PFSK-1 (cell line): ENCODE data around the gene FAM114A2.

Source experiments
- FOXP2 ChIP-seq: optimal IDR thresholded peaks from 2 replicates; pipeline ENCODE3; 2011; ENCODE audit warnings: borderline replicate concordance, control low read depth, inconsistent platforms; ENCODE audit not compliant: insufficient read depth; ENCODE audit errors: extremely low read length, extremely low read depth
- POLR2AphosphoS5 ChIP-seq: IDR thresholded peaks from 2 replicates; pipeline ENCODE4 v1.6.1; 2012; ENCODE audit warnings: low read depth, mild to moderate bottlenecking, control low read depth, low read length, moderate library complexity
- SIN3A ChIP-seq: IDR thresholded peaks from 2 replicates; pipeline ENCODE4 v1.6.1; 2012; ENCODE audit warnings: mild to moderate bottlenecking, low read length, moderate library complexity, borderline replicate concordance; ENCODE audit not compliant: insufficient read depth
- TAF1 ChIP-seq: IDR thresholded peaks from 2 replicates; pipeline ENCODE4 v1.6.1; 2012; ENCODE audit warnings: low read length, control low read depth, borderline replicate concordance; ENCODE audit not compliant: insufficient read depth
- TF ChIP-seq, protein P1 (sequence below), 2 experiments: IDR thresholded peaks; 2 replicates each; pipeline versions ENCODE4 v1.6.1 to v1.8.0; 2011 to 2012; ENCODE audit warnings: low read depth in 2 of 2, low read length in 2 of 2, control low read depth in 1 of 2, inconsistent platforms in 1 of 2, mild to moderate bottlenecking in 1 of 2, moderate library complexity in 1 of 2; ENCODE audit not compliant: insufficient read depth in 1 of 2

FAM114A2 gene

DNA sequence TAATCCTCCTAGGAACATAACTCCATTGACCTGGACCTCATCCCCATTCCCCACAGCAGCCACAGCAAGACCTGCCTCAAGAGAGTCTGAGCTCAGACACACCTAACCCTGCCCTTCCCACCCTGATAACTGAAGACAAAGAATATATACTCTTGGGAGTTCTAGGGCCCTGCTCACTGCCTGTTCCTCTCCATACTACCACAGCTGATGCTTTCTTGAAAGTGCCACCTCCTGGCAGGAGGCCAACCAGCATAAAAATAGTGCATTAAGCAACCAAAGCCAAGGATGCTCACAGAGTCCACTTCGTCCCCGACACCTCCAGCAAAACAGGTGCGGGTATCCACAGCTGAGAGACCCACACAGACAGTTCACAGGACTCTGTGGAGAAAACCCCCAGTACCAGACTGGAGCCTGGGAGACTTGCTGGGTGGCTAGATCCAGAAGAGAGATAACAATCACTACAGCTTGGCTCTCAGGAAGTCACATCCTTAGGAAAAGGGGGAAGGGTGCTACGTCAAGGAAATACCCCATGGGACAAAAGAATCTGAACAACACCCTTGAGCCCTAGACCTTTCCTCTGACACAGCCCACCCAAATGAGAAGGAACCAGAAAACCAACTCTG lies 23.5 kb downstream of the FAM114A2 start:
- TF ChIP-seq, protein P1, sequence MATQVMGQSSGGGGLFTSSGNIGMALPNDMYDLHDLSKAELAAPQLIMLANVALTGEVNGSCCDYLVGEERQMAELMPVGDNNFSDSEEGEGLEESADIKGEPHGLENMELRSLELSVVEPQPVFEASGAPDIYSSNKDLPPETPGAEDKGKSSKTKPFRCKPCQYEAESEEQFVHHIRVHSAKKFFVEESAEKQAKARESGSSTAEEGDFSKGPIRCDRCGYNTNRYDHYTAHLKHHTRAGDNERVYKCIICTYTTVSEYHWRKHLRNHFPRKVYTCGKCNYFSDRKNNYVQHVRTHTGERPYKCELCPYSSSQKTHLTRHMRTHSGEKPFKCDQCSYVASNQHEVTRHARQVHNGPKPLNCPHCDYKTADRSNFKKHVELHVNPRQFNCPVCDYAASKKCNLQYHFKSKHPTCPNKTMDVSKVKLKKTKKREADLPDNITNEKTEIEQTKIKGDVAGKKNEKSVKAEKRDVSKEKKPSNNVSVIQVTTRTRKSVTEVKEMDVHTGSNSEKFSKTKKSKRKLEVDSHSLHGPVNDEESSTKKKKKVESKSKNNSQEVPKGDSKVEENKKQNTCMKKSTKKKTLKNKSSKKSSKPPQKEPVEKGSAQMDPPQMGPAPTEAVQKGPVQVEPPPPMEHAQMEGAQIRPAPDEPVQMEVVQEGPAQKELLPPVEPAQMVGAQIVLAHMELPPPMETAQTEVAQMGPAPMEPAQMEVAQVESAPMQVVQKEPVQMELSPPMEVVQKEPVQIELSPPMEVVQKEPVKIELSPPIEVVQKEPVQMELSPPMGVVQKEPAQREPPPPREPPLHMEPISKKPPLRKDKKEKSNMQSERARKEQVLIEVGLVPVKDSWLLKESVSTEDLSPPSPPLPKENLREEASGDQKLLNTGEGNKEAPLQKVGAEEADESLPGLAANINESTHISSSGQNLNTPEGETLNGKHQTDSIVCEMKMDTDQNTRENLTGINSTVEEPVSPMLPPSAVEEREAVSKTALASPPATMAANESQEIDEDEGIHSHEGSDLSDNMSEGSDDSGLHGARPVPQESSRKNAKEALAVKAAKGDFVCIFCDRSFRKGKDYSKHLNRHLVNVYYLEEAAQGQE (IDR thresholded peaks at IDR 0.05; ENCODE audit: insufficient read depth in 1 of 2, low read depth in 2 of 2, low read length in 2 of 2), result no peak
- TF ChIP-seq SIN3A (no peak), TAF1 (no peak), FOXP2 (no peak), POLR2AphosphoS5 (no peak)

- no peak for TF ChIP-seq SIN3A
- no peak for TF ChIP-seq TAF1
- TF ChIP-seq POLR2AphosphoS5, result no peak
- no peak for TF ChIP-seq FOXP2
- TF ChIP-seq, protein P1 (IDR thresholded peaks at IDR 0.05; ENCODE audit: insufficient read depth in 1 of 2, low read depth in 2 of 2, low read length in 2 of 2), result no peak
Measured at GRCh38 chr5:154010660-154011059, 28.1 kb downstream of the FAM114A2 start.

DNA sequence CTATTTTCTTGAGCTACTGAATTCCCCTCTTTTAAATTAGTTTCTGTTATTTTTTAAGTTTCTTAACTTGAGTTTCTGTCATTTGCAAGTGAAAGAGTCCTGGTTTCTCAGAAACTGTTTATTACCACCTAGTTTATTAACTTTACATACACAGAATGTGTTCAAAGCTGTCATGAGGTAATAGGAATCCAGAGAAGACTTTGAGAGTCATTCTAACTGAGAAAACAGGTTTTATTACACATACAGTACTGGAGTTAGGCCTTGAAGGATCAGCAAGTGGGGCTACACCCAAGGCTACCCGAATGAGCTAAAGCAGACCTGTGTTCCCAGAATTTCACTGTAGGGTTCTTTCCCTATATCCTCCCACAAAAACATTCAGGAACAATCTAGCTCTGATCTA lies 33.1 kb downstream of the FAM114A2 start:
- TF ChIP-seq TAF1, result no peak

DNA sequence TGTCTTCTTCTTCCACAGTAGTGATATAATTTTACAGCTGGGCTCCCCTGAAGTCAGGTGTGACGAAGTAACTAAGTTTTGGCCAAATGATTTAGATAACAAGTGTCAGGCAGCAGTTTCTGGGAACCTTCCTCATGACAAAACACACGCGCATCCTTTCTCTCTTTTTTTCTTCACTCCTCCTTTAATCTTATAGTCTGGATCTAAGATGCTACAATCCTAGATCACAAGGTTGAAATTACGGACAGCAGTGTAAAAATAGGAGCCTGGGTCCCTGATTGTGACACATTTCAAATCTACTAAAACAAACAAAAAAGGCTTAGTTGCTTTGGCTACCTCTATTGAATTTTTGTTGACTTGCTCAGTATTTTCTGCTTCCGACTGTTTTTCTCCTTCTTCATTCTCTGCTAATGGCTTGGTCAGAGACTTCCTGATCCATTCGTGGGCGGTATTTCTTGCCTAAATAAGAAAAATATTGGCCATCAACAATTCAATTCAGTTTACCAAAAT lies 36.1 kb downstream of the FAM114A2 start:
- TF ChIP-seq POLR2AphosphoS5 (no peak), SIN3A (no peak), FOXP2 (no peak), TAF1 (no peak)
- TF ChIP-seq, protein P1 (IDR thresholded peaks at IDR 0.05; ENCODE audit: insufficient read depth in 1 of 2, low read depth in 2 of 2, low read length in 2 of 2), result no peak

- no peak for TF ChIP-seq POLR2AphosphoS5
- no peak for TF ChIP-seq TAF1
Measured at GRCh38 chr5:154002093-154002492, 36.6 kb downstream of the FAM114A2 start.

DNA sequence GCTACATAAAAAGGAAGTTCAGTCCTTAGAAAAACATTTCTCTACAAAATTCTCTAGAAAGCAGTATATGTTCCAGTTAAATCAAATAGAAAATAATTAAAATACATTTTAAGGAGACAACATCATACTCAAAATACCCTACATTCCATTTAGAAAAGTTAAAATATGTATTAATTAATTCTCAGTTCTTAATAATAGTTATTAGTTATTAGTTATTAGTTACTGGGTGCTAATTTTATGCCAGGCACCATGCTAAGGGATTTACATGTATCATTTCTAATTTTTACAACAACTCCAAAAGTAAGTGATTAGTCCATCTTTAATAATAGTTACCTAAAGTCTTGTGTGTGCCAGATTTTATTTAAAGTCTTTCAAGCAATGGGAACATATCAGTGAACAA lies 38.0 kb downstream of the FAM114A2 start:
- TF ChIP-seq TAF1 (no peak), POLR2AphosphoS5 (no peak), FOXP2 (no peak), SIN3A (no peak)
- TF ChIP-seq, protein P1 (IDR thresholded peaks at IDR 0.05; ENCODE audit: insufficient read depth in 1 of 2, low read depth in 2 of 2, low read length in 2 of 2), result no peak
